ENCODE data around the gene HS1BP3. TPM values are rescaled to one million over a fixed set of nuclear protein-coding genes. Genes with fewer than 3 reads are reported as not detected.

Gene HS1BP3
- total and polyA plus RNA-seq, 9 of the 15 experiments (the other 6 are each of a cell fraction or from before 2014, with no cell fraction given) = 0.41 to 8.3 (median 5.9) TPM

- no peak for TF ChIP-seq AFF4 (CRISPR knock-in tag; IDR thresholded peaks at IDR 0.05)
- no peak for TF ChIP-seq ZNF584 (CRISPR knock-in tag; IDR thresholded peaks at IDR 0.05; ENCODE audit: low read depth)
- no peak for TF ChIP-seq ESRRA (IDR thresholded peaks at IDR 0.05; ENCODE audit: borderline replicate concordance, low read depth)
- no peak for TF ChIP-seq CREB1 (IDR thresholded peaks at IDR 0.05)
- no peak for TF ChIP-seq CREB1 (CRISPR knock-in tag; IDR thresholded peaks at IDR 0.05)
- TF ChIP-seq RBM14 (IDR thresholded peaks at IDR 0.05; ENCODE audit: borderline replicate concordance, insufficient read depth, low read depth, low read length) = no peak
- TF ChIP-seq POU5F1 (IDR thresholded peaks at IDR 0.05; ENCODE audit: borderline replicate concordance, low read depth, low read length, partially characterized antibody) = no peak
- no peak for TF ChIP-seq CREBBP (IDR thresholded peaks at IDR 0.05; ENCODE audit: low read depth, low read length)
- TF ChIP-seq FOXA1 (IDR thresholded peaks at IDR 0.05; ENCODE audit: borderline replicate concordance) = no peak
- TF ChIP-seq CTCFL (IDR thresholded peaks at IDR 0.05; ENCODE audit: borderline replicate concordance, insufficient read depth, low read depth, low read length, poor library complexity, severe bottlenecking) = no peak
These were observed 60.8 kb downstream of the HS1BP3 start (continued) for GRCh38 chr2:20589975-20590703.
